ENCODE measurements around the gene WDR46.

DNA sequence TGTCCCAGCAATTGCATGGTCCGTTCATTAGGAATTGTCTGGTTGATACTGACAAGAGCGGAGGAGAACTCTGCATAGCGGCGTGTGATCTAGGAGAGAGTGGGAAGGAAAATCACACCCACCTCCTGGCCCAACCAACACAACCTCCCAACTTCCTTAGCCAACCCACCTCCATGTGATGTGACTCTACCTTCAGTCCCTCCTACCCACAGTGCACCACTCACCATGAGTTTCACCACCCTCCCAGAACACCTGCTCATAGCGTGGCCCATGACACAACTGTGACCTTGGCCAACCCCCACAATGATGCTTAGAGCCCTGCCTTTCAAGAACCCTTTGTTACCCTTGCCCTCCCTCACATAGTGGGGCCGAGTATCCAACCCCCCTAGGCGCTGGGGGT lies 25.0 kb downstream of the WDR46 start:
- TF ChIP-seq POLR2A (IDR thresholded peaks at IDR 0.05): no peak
- TF ChIP-seq, protein P1, sequence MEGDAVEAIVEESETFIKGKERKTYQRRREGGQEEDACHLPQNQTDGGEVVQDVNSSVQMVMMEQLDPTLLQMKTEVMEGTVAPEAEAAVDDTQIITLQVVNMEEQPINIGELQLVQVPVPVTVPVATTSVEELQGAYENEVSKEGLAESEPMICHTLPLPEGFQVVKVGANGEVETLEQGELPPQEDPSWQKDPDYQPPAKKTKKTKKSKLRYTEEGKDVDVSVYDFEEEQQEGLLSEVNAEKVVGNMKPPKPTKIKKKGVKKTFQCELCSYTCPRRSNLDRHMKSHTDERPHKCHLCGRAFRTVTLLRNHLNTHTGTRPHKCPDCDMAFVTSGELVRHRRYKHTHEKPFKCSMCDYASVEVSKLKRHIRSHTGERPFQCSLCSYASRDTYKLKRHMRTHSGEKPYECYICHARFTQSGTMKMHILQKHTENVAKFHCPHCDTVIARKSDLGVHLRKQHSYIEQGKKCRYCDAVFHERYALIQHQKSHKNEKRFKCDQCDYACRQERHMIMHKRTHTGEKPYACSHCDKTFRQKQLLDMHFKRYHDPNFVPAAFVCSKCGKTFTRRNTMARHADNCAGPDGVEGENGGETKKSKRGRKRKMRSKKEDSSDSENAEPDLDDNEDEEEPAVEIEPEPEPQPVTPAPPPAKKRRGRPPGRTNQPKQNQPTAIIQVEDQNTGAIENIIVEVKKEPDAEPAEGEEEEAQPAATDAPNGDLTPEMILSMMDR (IDR thresholded peaks at IDR 0.05): no peak

Measured in heart left ventricle (tissue), 13 donors.